ENCODE data around the gene BICD2.

Gene BICD2

DNA sequence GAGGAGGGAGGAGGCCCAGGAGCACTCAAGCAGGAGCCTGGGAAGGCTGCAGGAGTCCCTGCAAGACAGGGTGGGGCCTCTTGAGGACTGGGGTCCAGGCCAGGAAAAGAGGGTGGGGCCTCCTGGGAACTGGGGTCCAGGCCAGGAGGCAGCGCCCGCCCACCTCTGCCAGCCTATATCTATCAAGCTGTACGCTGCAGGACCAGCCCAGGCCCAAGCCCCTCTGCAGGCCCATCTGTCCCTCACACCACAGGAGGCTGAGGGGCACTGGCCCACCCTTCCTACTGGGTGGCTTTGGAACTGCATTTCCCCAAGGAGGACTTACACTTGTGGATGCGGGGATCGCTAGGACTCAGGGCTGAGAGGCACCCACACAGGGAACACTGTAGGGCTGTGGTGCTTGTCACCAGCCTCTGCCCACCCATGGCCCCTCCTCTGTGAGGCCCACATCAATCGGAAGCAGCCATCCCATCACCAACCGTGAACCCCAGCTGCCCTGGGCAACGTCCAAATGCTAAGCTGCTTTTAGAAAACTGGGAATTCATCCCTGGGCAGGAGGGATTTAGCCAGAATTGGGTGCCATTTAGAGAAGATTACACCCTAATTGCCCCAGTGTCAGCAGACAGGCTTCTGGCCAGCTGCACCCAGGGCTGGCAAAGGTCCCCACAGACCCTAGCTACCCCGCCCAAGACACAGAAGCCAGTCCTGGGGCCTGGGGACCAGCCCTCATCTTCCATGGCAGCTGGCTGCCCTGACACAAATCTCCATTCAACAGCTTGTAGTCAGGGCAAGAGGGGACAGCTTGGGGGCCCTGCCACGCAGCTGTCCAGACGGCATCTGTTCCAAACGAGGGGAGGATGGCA is 15.3 kb downstream of the BICD2 start:
- in situ Hi-C loops (cut with MboI; ENCODE audit: low sequenced_read_pairs): no loop called here

DNA sequence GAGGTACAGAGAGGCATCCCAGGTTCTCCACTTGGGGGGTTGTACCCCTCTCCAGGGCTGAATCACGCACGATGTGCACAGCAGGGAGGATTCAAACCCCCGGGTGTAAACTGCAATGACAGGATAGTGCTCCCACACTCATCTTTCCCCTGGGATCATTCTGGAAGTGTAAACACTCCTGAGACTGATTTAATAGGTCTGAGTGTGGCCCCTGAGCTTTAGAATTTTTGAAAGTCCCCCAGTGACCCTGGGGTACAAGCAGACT is 16.5 kb downstream of the BICD2 start:
- in situ Hi-C loops (cut with MboI; ENCODE audit: low sequenced_read_pairs): no loop called here

DNA sequence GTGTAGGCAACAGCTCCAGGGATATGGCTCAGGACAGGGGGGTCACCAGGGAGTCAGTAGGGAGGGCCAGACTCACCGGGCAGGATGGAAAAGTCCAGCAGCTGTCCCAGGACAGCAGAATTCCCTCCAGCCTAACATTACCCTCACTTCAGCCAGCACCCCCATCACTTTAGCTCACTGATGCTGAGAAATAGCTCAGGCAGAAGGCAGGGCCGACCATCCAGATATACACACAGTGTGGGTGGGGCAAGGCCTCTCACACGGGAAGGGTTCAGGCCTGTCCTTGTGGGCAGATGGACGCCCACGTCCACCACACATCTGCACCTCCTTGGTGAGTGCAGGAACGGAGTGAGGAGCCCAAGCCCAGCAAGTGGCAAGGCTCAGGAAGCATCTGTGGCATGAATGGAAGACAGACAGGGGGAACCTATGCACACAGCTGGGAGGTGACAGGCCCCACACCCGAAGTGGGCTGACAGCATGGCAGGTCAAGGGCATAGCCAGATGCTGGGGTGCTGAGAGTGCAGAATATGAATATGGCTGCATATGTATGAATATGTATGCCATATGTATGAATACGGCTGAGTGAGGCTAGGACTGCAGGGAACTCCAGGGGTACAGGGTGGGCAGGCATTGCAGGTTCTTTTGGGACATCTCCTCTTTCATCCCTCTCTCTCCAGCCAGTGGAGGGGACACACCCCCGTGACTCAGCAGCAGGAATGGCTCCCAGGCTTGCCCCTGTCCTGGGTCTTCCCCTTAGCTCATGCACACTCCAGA is 17.0 kb downstream of the BICD2 start:
- in situ Hi-C loops (cut with MboI; ENCODE audit: low sequenced_read_pairs): no loop called here

DNA sequence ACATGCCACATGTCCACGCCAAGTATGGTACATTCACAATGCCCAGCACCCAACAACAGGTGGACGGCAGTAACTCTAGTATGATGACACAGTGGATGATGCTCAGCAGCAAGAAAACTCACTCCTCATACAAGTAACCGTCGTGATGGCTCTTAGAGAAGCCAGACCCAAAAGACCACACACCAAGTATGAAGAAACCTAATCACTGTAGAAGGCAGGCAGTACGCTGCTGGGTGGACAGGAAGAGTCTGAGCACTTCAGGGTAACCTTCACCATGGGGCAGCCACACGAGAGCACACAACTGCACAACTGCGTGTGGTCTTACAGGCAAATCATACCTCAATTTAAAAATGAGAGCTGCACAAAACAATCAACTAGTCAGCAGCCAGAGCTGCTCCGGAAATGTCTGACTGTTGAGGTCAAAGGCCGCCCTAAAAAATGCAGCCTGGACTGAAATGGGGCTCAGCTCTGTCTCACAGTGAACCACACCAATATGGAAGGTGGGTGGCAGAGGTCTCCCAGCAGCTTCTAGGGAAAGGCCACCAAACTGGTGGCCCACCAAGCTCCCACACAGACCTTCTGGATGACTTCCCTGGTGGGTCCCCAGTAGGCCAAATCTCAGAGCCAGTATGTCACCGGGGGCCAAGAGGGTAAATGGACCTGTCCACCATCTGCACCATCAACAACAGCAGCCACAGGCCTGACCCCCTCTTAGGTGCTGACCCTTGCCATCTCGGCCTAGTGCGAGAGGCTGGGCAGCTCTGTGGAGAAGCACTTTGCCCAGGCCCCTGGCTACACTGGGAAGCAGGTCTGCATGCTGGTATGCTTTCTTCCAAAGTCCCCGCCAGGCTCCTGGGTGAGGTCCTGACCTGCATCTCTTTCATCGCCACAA is 17.8 kb downstream of the BICD2 start:
- in situ Hi-C loops (cut with MboI; ENCODE audit: low sequenced_read_pairs): no loop called here

DNA sequence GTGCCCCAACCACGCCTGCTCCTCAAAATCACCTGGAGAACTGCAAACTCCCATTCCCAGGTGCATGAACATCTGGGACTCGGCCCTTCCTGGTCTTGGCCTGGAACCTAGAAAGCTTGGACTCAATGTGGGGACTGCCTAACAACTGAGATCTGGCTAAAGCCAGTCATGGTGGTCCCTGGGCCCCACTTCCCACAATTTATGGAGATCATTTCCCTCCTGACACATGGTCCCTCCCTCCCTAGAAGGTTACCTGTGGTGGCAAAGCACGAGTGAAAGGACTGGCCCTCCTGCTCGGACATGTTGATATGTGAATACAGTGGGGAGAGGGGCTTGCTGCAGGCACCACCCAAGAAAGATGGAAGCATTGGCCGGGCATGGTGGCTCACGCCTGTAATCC is 18.8 kb downstream of the BICD2 start:
- in situ Hi-C loops (cut with MboI; ENCODE audit: low sequenced_read_pairs): no loop called here

DNA sequence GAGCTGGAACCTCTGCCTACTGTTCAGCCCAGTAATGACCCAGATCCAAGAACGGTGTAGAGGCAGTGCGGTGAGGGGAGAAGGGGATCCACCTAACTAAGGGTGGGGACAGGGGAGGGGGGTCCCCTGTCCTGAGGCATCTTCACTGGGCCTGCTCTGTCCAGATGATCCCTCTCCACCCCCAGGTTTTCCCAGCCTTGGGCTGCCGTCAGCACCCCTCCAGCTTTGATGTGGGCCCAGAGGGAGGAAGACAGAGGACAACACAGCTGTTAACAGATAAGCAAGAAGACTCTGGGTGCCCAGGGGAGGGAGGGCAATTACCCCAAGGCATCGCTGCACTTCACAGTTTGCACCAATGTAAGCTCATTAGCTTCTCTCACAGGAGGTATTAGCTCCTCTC is 19.3 kb downstream of the BICD2 start:
- in situ Hi-C loops (cut with MboI; ENCODE audit: low sequenced_read_pairs): no loop called here

DNA sequence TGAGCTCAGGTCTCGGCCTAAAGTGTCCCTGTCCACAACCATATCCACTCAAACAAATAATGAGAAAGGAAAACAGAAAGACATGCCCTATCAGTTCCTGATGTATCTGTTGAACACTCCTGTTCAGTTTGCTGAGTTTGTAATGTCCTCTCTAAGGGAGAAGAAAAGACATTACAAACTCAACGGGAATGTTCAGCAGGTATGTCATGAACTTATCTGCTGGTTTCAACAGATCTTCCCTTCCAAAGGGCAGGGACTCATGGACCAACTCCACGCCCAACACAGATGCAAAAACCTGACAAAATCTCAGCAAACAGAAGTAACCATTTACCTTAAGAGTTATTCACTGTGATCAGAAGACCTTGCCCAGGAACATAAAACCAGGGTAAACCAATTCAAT is 23.7 kb downstream of the BICD2 start:
- in situ Hi-C loops (cut with MboI; ENCODE audit: low sequenced_read_pairs): no loop called here

DNA sequence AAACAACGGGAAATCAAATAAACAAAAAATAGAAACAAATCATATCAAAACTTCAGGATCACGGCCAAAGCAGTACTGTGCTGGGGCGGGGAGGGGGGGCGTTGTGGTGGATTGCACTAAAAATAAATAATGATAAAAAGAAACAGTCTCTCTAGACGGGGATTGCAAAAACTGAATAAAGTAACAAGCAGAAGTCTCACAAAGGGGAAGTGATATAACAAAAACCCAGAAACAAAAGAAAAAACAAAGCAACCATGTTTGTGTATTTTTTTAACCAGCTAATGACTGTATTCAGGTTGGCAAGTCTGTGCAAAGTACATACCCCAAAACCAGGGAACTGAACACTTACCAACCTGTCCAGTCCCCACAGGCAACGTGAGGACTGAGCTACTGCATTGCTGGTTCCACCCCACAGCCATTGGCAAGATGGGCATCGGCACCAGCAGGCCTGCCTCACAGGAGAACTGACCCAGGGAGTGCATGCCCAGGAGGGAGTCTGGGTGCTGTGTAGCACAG is 24.1 kb downstream of the BICD2 start:
- in situ Hi-C loops (cut with MboI; ENCODE audit: low sequenced_read_pairs): no loop called here

DNA sequence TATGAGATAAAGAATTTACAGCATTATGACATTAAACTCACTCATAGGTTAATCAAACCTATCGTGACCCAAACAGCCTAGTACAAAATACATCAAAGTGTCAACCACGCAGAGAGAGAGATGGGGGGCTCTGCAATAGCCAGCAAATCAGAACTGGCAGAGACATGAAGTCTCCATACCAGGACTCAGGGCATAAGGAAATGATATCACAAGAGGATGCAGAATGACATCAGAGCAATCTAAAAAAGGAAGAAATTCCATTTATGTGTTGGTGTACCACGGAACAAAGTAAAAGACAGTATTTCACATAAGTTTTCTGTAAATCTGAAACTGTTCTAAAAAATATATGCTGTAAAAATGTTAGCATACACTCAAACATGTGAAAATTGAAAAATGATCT is 24.6 kb downstream of the BICD2 start:
- in situ Hi-C loops (cut with MboI; ENCODE audit: low sequenced_read_pairs): no loop called here

DNA sequence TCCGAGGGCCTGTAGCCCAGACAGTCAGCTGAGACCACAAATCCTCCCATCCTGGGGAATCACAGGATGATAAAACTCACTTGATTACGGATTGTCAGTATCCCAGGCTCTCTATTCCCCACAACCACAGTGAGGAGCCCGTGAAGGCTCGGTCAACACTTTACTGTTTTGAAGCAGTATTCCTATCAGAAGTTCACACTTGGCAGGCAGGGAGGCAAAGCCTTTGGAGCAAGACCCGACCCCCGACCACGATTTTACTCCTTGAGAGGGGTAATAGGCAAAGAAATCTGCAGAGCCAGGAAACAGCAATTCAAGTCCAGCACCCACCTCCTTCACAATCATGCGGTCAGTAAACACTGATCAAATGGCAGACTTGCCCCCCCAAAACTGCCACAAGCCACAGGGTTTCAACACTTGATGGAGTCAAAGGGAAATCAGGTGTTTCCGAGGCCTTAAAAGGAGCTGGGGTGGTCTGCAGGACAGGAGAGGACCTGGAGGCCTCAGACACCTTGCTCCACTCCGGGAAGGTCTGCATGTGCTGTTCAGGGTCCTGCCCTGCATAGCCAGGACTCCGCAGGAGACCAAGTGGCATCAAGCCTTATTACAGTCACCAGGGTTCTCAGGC is 25.2 kb downstream of the BICD2 start:
- in situ Hi-C loops (cut with MboI; ENCODE audit: low sequenced_read_pairs): no loop called here

DNA sequence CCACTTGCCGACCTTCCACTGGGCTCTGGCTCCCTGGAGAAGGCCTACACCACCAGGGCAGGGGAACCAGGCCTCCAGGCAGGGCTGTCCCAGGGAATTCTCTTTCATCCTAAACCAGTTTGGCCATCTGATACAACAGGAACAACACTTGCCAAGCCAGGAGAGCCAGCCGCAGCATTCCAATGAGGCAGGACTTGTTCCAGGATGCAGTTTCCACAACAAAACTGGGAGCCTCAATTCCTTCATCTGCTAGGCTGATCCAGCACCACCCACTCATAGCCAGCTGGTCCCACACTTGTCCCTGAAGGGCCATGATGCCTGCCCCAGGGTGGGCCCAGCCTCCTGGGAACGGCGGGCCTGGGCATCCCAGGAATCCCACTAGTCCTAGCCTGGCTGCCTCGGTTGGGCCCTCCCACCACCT is 26.0 kb downstream of the BICD2 start:
- in situ Hi-C loops (cut with MboI; ENCODE audit: low sequenced_read_pairs): no loop called here

DNA sequence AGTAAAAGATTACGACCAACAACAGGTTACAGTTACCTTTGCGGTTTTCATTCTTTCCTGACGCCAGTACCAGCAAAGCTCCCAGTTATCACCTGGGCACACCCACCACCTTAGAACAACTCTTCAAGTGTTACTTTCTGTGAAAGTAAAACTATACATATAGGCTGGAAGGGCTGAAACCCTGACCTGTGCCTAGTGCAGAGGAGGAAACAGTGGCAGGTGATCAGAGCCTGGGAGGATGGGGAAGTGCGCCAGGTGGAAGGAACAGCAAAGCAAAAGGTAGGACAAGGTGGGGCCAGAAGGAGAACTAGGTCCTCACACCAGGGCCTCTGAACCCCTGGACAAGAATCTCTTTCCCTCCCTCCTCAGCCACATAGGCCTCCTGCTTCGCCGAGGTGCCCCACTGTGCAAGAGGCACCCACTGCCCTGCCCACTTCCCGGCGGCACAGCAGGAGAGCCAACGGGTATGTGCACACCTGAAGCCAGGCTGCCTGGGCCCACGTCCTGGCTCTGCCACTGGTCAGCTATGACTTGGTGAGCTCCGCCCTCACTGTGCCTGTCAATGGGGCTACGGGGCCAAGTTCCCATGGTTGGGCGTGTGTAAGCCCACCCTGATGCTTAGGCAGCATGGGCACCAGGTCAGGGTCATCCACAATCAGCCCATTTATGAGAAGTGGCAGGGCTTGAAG is 26.9 kb downstream of the BICD2 start:
- in situ Hi-C loops (cut with MboI; ENCODE audit: low sequenced_read_pairs): no loop called here

DNA sequence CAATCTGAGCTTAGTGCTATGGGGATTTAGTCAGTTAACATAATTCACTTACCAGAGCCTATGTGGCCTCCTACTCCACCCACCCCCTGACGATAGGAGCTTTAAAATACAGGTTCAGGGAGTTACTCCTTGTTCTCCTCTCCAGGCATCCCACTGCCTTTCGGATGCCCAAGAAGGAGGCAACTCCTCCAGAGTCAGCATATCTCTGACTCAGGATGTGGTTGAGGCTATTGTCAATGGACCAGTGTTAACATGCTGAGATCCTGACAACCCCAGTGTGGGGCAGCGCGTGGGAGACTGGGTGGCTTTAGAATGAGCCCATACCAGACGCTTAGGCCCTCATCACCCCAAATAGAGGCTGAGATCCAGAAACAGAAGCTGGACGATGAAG is 27.4 kb downstream of the BICD2 start:
- in situ Hi-C loops (cut with MboI; ENCODE audit: low sequenced_read_pairs): no loop called here

DNA sequence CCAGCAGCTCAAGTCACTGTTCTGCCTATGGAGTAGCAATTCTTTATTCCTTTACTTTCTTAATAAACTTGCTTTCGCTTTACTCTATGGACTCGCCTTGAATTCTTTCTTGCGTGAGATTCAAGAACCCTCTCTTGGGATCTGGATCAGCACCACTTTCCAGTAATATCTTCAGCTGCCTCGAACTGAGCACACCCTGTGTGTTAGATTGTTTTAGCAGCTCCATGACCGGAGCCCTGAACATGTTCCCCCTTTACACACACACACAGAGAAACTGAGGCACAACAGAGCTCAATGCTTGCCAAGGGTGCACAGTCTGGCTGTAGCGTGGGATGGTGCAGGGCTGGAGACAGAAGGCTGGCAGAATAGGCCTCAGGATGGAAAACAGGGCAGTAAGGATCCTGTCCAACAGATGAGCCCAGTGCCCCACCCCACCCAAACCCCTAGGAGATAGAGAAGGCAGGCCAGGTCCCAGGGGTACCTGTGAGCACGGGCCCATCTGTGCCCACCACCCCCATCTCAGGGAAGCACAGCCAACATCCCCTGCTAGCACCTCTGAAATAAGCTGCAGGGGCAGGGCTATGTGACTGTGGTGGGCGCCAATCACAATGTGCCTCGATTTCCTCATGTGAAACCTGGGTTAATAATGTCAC is 27.9 kb downstream of the BICD2 start:
- in situ Hi-C loops (cut with MboI; ENCODE audit: low sequenced_read_pairs): no loop called here

DNA sequence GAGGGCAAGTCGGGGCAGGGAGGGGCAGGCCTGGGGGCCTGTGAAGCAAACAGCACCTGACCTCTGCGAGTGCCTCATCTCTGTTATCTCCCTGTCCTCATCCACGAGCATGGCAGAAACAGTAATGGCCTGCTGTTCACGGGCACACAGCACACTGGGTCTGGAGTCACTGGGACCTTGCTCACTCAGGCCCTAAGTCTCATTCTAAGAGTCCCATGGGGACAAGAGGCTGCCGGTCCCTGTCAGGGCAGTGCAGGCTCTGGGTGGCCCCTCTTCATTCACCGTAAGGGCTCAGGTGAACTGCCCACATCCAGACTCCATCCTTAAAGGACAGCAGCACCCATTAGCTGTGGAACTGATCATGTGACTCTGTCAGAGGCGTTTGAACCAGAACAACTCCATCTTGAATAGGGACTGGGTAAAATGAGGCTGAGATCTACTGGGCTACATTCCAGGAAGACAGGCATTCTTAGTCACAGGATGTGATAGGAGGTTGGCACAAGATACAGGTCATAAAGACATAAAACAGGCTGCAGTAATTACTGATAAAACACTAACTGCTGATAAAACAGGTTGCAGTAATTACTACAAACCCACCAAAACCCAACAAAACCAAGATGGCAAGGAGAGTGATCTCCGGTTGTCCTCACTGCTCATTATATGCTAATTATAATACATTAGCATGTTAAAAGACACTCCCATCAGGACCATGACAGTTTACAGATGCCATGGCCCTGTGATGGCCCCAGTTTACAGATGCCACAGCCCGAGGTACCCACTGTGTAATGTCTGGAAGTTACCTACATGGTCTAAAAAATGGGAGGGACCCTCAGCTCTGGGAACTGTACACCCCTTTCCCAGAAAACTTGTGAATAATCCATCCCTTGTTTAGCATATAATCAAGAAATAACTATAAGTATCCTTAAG is 28.7 kb downstream of the BICD2 start:
- in situ Hi-C loops (cut with MboI; ENCODE audit: low sequenced_read_pairs): no loop called here

DNA sequence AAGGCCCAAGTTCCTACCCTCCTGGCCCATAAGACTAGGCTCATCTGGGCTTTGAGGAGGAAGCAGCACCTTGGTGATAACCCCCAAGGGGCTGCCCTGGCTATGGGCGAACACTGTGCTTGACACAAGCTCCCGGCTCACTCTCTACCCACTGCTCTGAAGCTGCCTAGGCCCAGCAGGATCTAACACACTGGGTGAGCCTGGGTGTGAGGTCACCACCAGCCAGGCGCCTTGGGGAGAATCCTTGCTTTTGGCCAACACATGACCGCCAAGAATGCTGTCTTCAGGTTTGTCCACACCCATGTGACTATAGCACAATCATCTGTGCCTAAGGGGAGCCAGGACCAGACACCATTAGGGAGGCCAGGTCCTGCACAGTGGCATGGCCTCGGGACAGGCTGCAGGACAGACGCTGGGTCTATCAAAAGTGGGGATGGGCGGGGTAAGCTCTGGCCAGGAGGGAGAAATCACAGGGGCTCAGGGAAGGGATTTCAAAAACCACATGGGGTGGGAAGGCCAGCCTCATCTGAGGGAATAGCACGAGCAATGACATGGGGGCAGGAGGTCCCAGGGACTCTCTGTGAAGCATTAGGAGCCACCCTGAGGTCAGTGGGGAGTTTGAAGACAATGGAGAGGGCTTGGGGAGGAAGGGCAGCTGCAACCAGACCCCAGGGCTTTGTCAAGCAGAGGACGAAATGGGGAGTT is 29.6 kb downstream of the BICD2 start:
- in situ Hi-C loops (cut with MboI; ENCODE audit: low sequenced_read_pairs): no loop called here

DNA sequence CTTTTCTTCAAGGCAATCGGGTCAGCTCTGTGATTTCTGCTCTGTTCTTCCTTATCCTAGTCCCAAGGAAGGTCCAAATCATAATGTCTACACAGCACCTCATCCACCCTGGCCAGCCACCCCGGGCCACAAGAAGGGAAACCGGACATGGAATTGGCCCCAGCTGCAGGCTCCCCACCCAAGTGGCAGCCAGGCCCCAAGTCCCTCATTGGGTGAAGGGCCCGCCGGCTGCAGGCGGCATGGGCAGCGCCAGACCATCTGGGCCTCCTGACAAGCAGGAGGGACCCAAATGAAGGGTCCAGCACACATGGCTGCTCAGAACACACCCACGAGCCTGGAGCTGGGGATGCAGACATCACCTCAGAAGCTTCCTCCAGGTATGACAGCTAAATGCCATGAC is 33.7 kb downstream of the BICD2 start:
- in situ Hi-C loops (cut with MboI; ENCODE audit: low sequenced_read_pairs): no loop called here

DNA sequence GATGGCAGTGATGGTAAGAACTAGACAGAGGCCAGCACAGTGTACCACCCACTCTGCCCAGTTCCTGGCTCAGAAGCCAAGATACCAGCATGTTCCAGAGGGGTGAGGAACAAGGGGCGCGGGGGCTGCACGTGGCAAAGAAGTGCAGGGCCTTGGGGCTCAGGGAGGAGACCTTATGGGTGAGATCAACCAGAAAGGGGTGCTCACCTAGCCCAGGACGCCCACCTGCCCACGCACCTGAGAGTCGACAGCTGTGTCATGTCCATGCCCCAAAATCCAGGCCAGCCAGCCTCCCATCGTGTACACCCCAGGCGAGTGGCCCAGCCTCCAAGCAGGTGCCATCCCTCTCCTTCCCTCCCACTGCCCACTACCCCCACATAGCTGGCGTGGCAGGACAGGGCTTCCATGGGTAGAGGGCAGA is 34.9 kb downstream of the BICD2 start:
- in situ Hi-C loops (cut with MboI; ENCODE audit: low sequenced_read_pairs): no loop called here

All from HL-60/S4 treated with phorbol 12-myristate 13-acetate at 8.2 ng/mL for 4 days and 3 days (cell line).